DOHH2 (cell line): Measurements from ENCODE around the gene FRMPD4.

Experiments
- H3F3A ChIP-seq: fragments of 200-600 bp; sonication (generic), shearing (Covaris generic); 2 replicates; pipeline ENCODE4 v1.6.0; 2016; ENCODE audit warnings: antibody characterized with exemption, mild to moderate bottlenecking; ENCODE audit not compliant: control insufficient read depth, insufficient read depth
- H3K27ac ChIP-seq: fragments of 200-600 bp; sonication (generic); 2 replicates; pipeline ENCODE4 v1.5.1; 2014; ENCODE audit warnings: low read depth, mild to moderate bottlenecking, low read length, moderate library complexity
- H3K27me3 ChIP-seq: fragments of 200-600 bp; sonication (generic); 2 replicates; pipeline ENCODE4 v1.6.1; 2014; ENCODE audit warnings: mild to moderate bottlenecking, low read length, mixed read lengths; ENCODE audit not compliant: control insufficient read depth
- H3K36me3 ChIP-seq: fragments of 200-600 bp; sonication (generic); 2 replicates; pipeline ENCODE4 v1.6.1; 2014; ENCODE audit warnings: mild to moderate bottlenecking, low read length, moderate library complexity, mixed read lengths; ENCODE audit not compliant: control insufficient read depth
- H3K4me1 ChIP-seq: fragments of 200-600 bp; sonication (generic); 2 replicates; pipeline ENCODE4 v1.6.1; 2014; ENCODE audit warnings: mild to moderate bottlenecking, low read length, mixed read lengths; ENCODE audit not compliant: control insufficient read depth
- H3K4me2 ChIP-seq: fragments of 200-600 bp; sonication (generic); 2 replicates; pipeline ENCODE4 v1.6.0; 2014; ENCODE audit warnings: mild to moderate bottlenecking, low read length, moderate library complexity
- H3K4me3 ChIP-seq: fragments of 200-600 bp; sonication (generic); 2 replicates; pipeline ENCODE4 v1.5.1; 2014; ENCODE audit warnings: mild to moderate bottlenecking, low read length, mixed read lengths
- H3K79me2 ChIP-seq: fragments of 200-600 bp; sonication (generic); 2 replicates; pipeline ENCODE4 v1.6.1; 2014; ENCODE audit warnings: mild to moderate bottlenecking, low read length, mixed read lengths; ENCODE audit not compliant: control insufficient read depth
- H3K9me2 ChIP-seq: fragments of 200-600 bp; sonication (generic); replicated peaks from 2 replicates; pipeline ENCODE4 v1.6.1; 2014; ENCODE audit warnings: mild to moderate bottlenecking, low read length, mixed read lengths; ENCODE audit not compliant: control insufficient read depth
- H3K9me3 ChIP-seq: fragments of 200-600 bp; sonication (generic); 2 replicates; pipeline ENCODE4 v1.6.1; 2014; ENCODE audit warnings: antibody characterized with exemption, low read length, mixed read lengths; ENCODE audit not compliant: control insufficient read depth, insufficient read depth
- H4K20me1 ChIP-seq: fragments of 200-600 bp; sonication (generic); 2 replicates; pipeline ENCODE4 v1.6.0; 2014; ENCODE audit warnings: low read depth, mild to moderate bottlenecking, antibody characterized with exemption, low read length, moderate library complexity; ENCODE audit not compliant: control insufficient read depth, insufficient read depth
- CTCF ChIP-seq: fragments of 200-600 bp; sonication (generic); IDR thresholded peaks from one replicate; pipeline ENCODE4 v1.5.1; 2014; ENCODE audit warnings: antibody characterized with exemption, mild to moderate bottlenecking, low read depth, low read length; ENCODE audit not compliant: poor library complexity, severe bottlenecking
- EZH2phosphoT487 ChIP-seq: fragments of 200-600 bp; sonication (generic); IDR thresholded peaks from 2 replicates; pipeline ENCODE4 v1.6.1; 2017; ENCODE audit warnings: borderline replicate concordance, mild to moderate bottlenecking, antibody characterized with exemption, low read length, moderate library complexity, mixed read lengths

FRMPD4 gene

GRCh38 chrX:12304261-12304660 is 166.0 kb downstream of the FRMPD4 start:
- Histone ChIP-seq H3K9me3 (no peaks in the 10 kb centered on the region), H4K20me1 (no peaks in the 10 kb centered on the region), H3K36me3 (no peaks in the 10 kb centered on the region), H3K27me3 (no peaks in the 10 kb centered on the region), H3K4me1 (no peaks in the 10 kb centered on the region), H3K9me2 (no peaks in the 10 kb centered on the region), H3K4me2 (no peak overlapping the region), H3K79me2 (no peaks in the 10 kb centered on the region), H3K4me3 (no peak overlapping the region), H3K27ac (no peak overlapping the region), H3F3A (no peaks in the 10 kb centered on the region)
- no peak for TF ChIP-seq CTCF

GRCh38 chrX:12307961-12308360 is 169.7 kb downstream of the FRMPD4 start:
- no peak overlapping the region for H3K4me2 ChIP-seq

GRCh38 chrX:12308420-12308819 is 170.1 kb downstream of the FRMPD4 start:
- no peaks in the 10 kb centered on the region for H4K20me1 ChIP-seq
- H3K36me3 ChIP-seq = no peaks in the 10 kb centered on the region
- H3K27ac ChIP-seq = no peak overlapping the region
- no peaks in the 10 kb centered on the region for H3K9me3 ChIP-seq
- no peaks in the 10 kb centered on the region for H3K4me1 ChIP-seq
- H3K4me3 ChIP-seq = no peak overlapping the region
- H3K27me3 ChIP-seq = no peaks in the 10 kb centered on the region
- H3K79me2 ChIP-seq = no peaks in the 10 kb centered on the region
- TF ChIP-seq EZH2phosphoT487 (no peak), CTCF (no peak)
- no peaks in the 10 kb centered on the region for H3F3A ChIP-seq
- H3K9me2 ChIP-seq = no peaks in the 10 kb centered on the region
- no peak overlapping the region for H3K4me2 ChIP-seq

More at GRCh38 chrX:12307961-12308360, 169.7 kb downstream of the FRMPD4 start:
- Histone ChIP-seq H3K79me2 (no peaks in the 10 kb centered on the region), H3K9me3 (no peaks in the 10 kb centered on the region), H3F3A (no peaks in the 10 kb centered on the region), H4K20me1 (no peaks in the 10 kb centered on the region), H3K4me1 (no peaks in the 10 kb centered on the region), H3K4me3 (no peak overlapping the region), H3K27ac (no peak overlapping the region), H3K9me2 (no peaks in the 10 kb centered on the region), H3K27me3 (no peaks in the 10 kb centered on the region), H3K36me3 (no peaks in the 10 kb centered on the region)
- no peak for TF ChIP-seq EZH2phosphoT487
- no peak for TF ChIP-seq CTCF
